Astrocyte (in vitro differentiated cells and primary cell): ENCODE results near the gene LMCD1.

Experiments
- EZH2 ChIP-seq: IDR thresholded peaks from 2 replicates; pipeline ENCODE4 v1.6.1; 2012; ENCODE audit warnings: mild to moderate bottlenecking, low read length, inconsistent platforms; ENCODE audit not compliant: insufficient read depth
- TF ChIP-seq, protein P1 (sequence below): IDR thresholded peaks from 2 replicates; pipeline ENCODE4 v1.5.1; 2011; ENCODE audit warnings: low read depth, mild to moderate bottlenecking, inconsistent platforms, low read length, moderate library complexity; ENCODE audit not compliant: insufficient read depth

DNA sequence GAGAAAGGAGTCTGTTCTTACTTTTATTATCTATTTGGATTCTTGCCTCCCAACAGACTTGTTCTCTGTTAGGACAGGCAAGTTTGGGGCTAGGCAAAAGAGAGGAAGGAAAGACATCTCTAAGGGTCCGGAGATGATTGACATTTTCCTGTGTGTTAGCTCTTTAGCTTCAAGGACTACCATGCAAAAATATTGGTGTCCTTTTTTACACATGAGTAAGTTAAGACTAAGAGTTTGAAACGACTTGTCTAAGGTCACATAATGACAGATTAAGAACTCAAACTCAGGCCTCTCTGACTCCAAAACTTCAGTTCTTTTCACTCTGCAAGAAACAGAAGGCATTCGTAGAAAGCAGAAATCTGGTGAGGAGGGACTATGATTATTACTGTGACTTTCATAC lies 5.9 kb downstream of the LMCD1 start:
- TF ChIP-seq, protein P1, sequence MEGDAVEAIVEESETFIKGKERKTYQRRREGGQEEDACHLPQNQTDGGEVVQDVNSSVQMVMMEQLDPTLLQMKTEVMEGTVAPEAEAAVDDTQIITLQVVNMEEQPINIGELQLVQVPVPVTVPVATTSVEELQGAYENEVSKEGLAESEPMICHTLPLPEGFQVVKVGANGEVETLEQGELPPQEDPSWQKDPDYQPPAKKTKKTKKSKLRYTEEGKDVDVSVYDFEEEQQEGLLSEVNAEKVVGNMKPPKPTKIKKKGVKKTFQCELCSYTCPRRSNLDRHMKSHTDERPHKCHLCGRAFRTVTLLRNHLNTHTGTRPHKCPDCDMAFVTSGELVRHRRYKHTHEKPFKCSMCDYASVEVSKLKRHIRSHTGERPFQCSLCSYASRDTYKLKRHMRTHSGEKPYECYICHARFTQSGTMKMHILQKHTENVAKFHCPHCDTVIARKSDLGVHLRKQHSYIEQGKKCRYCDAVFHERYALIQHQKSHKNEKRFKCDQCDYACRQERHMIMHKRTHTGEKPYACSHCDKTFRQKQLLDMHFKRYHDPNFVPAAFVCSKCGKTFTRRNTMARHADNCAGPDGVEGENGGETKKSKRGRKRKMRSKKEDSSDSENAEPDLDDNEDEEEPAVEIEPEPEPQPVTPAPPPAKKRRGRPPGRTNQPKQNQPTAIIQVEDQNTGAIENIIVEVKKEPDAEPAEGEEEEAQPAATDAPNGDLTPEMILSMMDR = no peak
- TF ChIP-seq EZH2 = no peak
